Measurements from ENCODE around the gene SHISA4.

Gene SHISA4

GRCh38 chr1:201874672-201875071 lies 14.0 kb upstream of the SHISA4 start:
- Histone ChIP-seq H3K4me3 (ENCODE audit: low read depth in 1 of 2, low read length in 1 of 2) (no peak overlapping the region), H3K9me3 (no peaks in the 10 kb centered on the region), H3K36me3 (peaks cover 73% of the 10 kb centered on the region), H3K4me1 (ENCODE audit: control insufficient read depth in 1 of 2, insufficient read depth in 1 of 2, low read depth in 1 of 2, low read length in 1 of 2) (no peaks in the 10 kb centered on the region), H3K27me3 (no peaks in the 10 kb centered on the region), H3K27ac (no peak overlapping the region)
- TF ChIP-seq CTCF (IDR thresholded peaks at IDR 0.05) = no peak

- Histone ChIP-seq H3K4me1 (ENCODE audit: control insufficient read depth in 1 of 2, insufficient read depth in 1 of 2, low read depth in 1 of 2, low read length in 1 of 2) (peaks cover 8 to 9% of the 10 kb centered on the region in 2 experiments), H3K9me3 (no peaks in the 10 kb centered on the region), H3K27me3 (no peaks in the 10 kb centered on the region), H3K36me3 (peaks cover 58% of the 10 kb centered on the region), H3K27ac (no peak overlapping the region), H3K4me3 (ENCODE audit: low read depth in 1 of 2, low read length in 1 of 2) (no peak overlapping the region)
- TF ChIP-seq CTCF (IDR thresholded peaks at IDR 0.05) = no peak
These were observed 12.4 kb upstream of the SHISA4 start for GRCh38 chr1:201876148-201876818.

GRCh38 chr1:201877877-201878401 lies 10.8 kb upstream of the SHISA4 start:
- no peaks in the 10 kb centered on the region for H3K9me3 ChIP-seq
- H3K36me3 ChIP-seq = peaks cover 42% of the 10 kb centered on the region
- peak; percentile 31 for TF ChIP-seq CTCF (IDR thresholded peaks at IDR 0.05)
- H3K4me3 ChIP-seq (ENCODE audit: low read depth in 1 of 2, low read length in 1 of 2) = no peak overlapping the region
- H3K27me3 ChIP-seq = no peaks in the 10 kb centered on the region
- no peak overlapping the region for H3K27ac ChIP-seq
- peaks cover 25% of the 10 kb centered on the region in 2 experiments for H3K4me1 ChIP-seq (ENCODE audit: control insufficient read depth in 1 of 2, insufficient read depth in 1 of 2, low read depth in 1 of 2, low read length in 1 of 2)

DNA sequence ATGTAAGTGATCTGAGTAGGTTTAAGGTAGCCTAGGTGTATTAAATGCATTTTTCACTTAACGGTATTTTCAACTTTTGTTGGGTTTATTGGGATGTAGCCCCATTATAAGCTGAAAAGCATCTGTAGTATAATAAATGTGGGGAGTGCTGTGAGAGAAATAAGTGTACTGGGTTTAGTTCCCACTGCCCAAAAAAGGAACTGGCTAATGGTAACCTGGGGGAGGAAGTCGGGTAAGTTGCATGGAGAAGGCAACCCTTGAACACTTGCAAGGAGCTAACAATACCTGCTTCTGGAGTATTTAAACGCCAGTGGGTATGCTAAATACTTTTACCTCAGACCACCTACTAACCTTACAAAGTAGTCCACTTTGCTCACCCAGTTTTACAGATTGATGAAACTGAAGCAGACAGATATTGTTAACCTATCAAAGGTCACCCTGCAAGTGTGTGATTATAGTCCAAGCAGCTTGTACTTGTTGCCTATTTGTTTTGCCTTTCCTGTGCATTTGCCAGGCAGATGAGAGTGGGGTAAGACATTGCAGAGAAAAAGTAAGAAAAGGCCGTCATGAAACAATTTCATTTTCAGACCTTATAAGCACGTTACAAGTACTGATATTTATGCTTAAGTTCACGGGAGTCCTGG lies 7.6 kb upstream of the SHISA4 start:
- Histone ChIP-seq H3K4me1 (ENCODE audit: control insufficient read depth in 1 of 2, insufficient read depth in 1 of 2, low read depth in 1 of 2, low read length in 1 of 2) (peaks cover 40% of the 10 kb centered on the region in 2 experiments), H3K36me3 (peaks cover 13% of the 10 kb centered on the region), H3K9me3 (no peaks in the 10 kb centered on the region), H3K4me3 (ENCODE audit: low read depth in 1 of 2, low read length in 1 of 2) (no peak overlapping the region), H3K27me3 (peaks cover 14% of the 10 kb centered on the region), H3K27ac (peak overlapping the region; percentile 89)
- TF ChIP-seq CTCF (IDR thresholded peaks at IDR 0.05) = no peak

GRCh38 chr1:201881617-201882016 lies 7.1 kb upstream of the SHISA4 start:
- Histone ChIP-seq H3K9me3 (no peaks in the 10 kb centered on the region), H3K36me3 (peaks cover 8% of the 10 kb centered on the region), H3K27me3 (peaks cover 20% of the 10 kb centered on the region), H3K4me1 (ENCODE audit: control insufficient read depth in 1 of 2, insufficient read depth in 1 of 2, low read depth in 1 of 2, low read length in 1 of 2) (peaks cover 40% of the 10 kb centered on the region in 2 experiments), H3K27ac (peak overlapping the region; percentile 89), H3K4me3 (ENCODE audit: low read depth in 1 of 2, low read length in 1 of 2) (no peak overlapping the region)
- no peak for TF ChIP-seq CTCF (IDR thresholded peaks at IDR 0.05)
